ENCODE results near the gene VSTM2L.

The VSTM2L gene

DNA sequence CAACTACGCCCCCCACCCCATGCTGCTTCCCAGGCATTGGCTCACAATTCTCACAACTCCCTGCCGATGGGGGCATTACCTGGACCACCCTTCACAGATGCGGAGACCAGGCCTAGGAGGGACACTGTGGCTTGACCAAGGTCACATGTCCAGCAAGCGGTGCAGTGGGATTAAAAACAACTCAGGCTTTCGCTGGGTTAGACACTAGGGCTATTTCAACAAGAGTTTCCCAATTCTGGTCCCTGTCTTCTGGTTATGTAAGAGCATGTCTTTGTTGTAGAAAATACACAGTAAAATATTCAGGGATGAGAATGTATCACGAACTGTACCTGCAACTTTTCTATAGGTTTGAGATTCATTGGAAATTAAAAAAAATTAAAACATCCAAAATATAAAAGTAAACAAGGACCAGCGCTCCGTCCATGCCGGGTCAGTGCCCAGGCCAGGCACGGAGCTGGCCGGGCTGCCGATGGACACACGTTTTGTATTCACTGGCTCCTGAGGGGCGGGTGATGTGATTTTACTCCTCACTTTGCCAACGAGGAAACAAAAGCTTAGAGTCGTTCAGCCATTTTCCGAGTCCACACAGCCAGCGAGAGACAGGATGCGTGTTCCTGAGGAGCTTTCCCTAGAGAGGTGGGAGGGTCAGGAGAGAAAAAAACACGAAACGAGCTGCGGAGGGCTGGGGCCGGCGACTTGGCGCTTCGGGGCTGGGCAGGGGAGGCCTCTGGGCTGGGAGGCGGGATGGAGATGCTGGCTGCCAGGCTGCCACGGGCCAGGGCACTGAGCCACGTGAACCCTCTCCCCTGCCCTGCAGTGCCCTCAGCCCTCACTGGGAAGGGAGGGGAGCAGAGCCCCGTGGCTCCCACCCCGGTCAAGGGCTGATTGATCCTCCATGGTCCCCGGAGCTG lies 17.1 kb upstream of the VSTM2L start:
- no CpG with 5 or more reads among the region's 32 CpGs for WGBS (ENCODE audit: extremely low coverage, insufficient coverage, insufficient read length)
- no peak overlapping the region for H3K18ac ChIP-seq (ENCODE audit: low read length)
- H2AFZ ChIP-seq (ENCODE audit: insufficient read depth, low read length, poor library complexity): no peak overlapping the region
- no peaks in the 10 kb centered on the region for H3K27me3 ChIP-seq (ENCODE audit: insufficient read depth, low read length)
- H2BK120ac ChIP-seq (ENCODE audit: insufficient read depth, low read length, poor library complexity): no peak overlapping the region
- no peak overlapping the region for H3K4me3 ChIP-seq (ENCODE audit: low read depth, low read length)
- H3K9ac ChIP-seq (ENCODE audit: low read length): no peak overlapping the region
- H3K23ac ChIP-seq (ENCODE audit: low read length): no peak overlapping the region
- no peak overlapping the region for H3K4me2 ChIP-seq (ENCODE audit: low read length)
- no peaks in the 10 kb centered on the region for H3K4me1 ChIP-seq (ENCODE audit: control insufficient read depth in 1 of 2, insufficient read depth in 2 of 2, low read length in 2 of 2)
- no peak overlapping the region for H3K27ac ChIP-seq (ENCODE audit: low read depth, low read length)
- H3K14ac ChIP-seq (ENCODE audit: low read length): no peak overlapping the region
- DNase-seq: no peak
- H3K79me2 ChIP-seq (ENCODE audit: control insufficient read depth, insufficient read depth, low read length, poor library complexity): no peaks in the 10 kb centered on the region
- no peak overlapping the region for H2BK5ac ChIP-seq (ENCODE audit: low read depth, low read length, poor library complexity)
- H4K8ac ChIP-seq (ENCODE audit: low read depth, low read length): no peak overlapping the region
- H3K4ac ChIP-seq (ENCODE audit: low read depth, low read length): no peak overlapping the region
- no peak overlapping the region for H2BK12ac ChIP-seq (ENCODE audit: low read length)
- H3K9me3 ChIP-seq (ENCODE audit: insufficient read depth, low read depth, low read length): peaks cover 2% of the 10 kb centered on the region
- no peak overlapping the region for H4K91ac ChIP-seq (ENCODE audit: low read depth, low read length)
- H3K36me3 ChIP-seq (ENCODE audit: control insufficient read depth in 1 of 2, insufficient read depth in 2 of 2, low read length in 2 of 2): no peaks in the 10 kb centered on the region
- H2AK5ac ChIP-seq (ENCODE audit: low read length): no peak overlapping the region
- H4K12ac ChIP-seq (ENCODE audit: low read depth, low read length): no peak overlapping the region
- H3K79me1 ChIP-seq (ENCODE audit: low read length): no peaks in the 10 kb centered on the region

DNA sequence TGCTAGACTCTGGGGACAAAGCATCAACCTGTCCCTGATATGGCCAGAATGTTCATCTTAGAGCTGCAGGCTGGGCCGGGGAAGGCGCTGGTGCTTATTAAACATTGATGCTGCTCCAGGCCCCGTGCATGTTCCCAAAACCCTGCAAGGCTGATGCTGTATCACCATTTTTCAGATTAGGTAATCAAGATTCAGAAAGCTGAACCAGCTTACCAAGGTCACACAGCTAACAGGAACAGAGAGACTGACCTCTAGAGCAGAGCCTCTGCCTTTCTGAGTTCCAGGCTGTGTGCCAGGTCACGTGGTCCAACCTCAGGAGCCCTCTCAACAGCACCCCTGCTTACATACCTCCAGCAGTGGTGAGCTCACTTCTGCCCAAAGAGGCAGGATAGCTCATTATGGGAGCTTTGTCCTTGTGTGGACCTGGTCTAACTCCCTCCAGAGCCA lies 16.1 kb upstream of the VSTM2L start:
- Histone ChIP-seq H3K36me3 (ENCODE audit: control insufficient read depth in 1 of 2, insufficient read depth in 2 of 2, low read length in 2 of 2) (no peaks in the 10 kb centered on the region), H4K8ac (ENCODE audit: low read depth, low read length) (no peak overlapping the region), H4K91ac (ENCODE audit: low read depth, low read length) (no peak overlapping the region), H3K4me2 (ENCODE audit: low read length) (no peak overlapping the region), H4K12ac (ENCODE audit: low read depth, low read length) (no peak overlapping the region), H3K9me3 (ENCODE audit: insufficient read depth, low read depth, low read length) (peaks cover 2% of the 10 kb centered on the region), H3K9ac (ENCODE audit: low read length) (no peak overlapping the region), H3K14ac (ENCODE audit: low read length) (no peak overlapping the region), H3K79me1 (ENCODE audit: low read length) (no peaks in the 10 kb centered on the region), H3K4me1 (ENCODE audit: control insufficient read depth in 1 of 2, insufficient read depth in 2 of 2, low read length in 2 of 2) (no peaks in the 10 kb centered on the region), H3K27ac (ENCODE audit: low read depth, low read length) (no peak overlapping the region), H3K18ac (ENCODE audit: low read length) (no peak overlapping the region), H2BK12ac (ENCODE audit: low read length) (no peak overlapping the region), H2BK5ac (ENCODE audit: low read depth, low read length, poor library complexity) (no peak overlapping the region), H3K27me3 (ENCODE audit: insufficient read depth, low read length) (no peaks in the 10 kb centered on the region), H3K4me3 (ENCODE audit: low read depth, low read length) (no peak overlapping the region), H3K23ac (ENCODE audit: low read length) (no peak overlapping the region), H2BK120ac (ENCODE audit: insufficient read depth, low read length, poor library complexity) (no peak overlapping the region), H2AFZ (ENCODE audit: insufficient read depth, low read length, poor library complexity) (no peak overlapping the region), H3K4ac (ENCODE audit: low read depth, low read length) (no peak overlapping the region), H3K79me2 (ENCODE audit: control insufficient read depth, insufficient read depth, low read length, poor library complexity) (no peaks in the 10 kb centered on the region), H2AK5ac (ENCODE audit: low read length) (no peak overlapping the region)
- no CpG with 5 or more reads among the region's 4 CpGs for WGBS (ENCODE audit: extremely low coverage, insufficient coverage, insufficient read length)
- no peak for DNase-seq

DNA sequence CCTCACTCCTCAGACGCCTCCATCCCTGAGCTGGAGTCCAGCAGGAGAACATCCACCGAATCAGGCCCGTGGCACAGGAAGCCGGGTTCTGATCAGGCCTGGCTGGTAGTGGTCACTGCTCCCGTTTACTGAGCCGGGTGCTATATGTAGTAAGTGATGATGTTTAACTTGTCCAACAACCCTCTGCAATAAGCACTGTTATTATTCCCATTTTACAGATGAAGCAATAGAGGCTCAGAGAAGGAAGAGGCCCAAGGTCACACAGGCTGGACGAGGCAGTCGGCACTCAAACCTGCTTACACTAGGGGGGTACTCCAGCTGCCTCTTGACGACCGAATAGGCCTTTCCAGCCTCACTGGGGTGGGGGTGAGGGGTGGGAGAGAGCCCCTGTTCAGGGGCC lies 14.3 kb upstream of the VSTM2L start:
- Histone ChIP-seq H3K9ac (ENCODE audit: low read length) (no peak overlapping the region), H3K14ac (ENCODE audit: low read length) (no peak overlapping the region), H3K4me1 (ENCODE audit: control insufficient read depth in 1 of 2, insufficient read depth in 2 of 2, low read length in 2 of 2) (no peaks in the 10 kb centered on the region), H3K79me2 (ENCODE audit: control insufficient read depth, insufficient read depth, low read length, poor library complexity) (no peaks in the 10 kb centered on the region), H3K36me3 (ENCODE audit: control insufficient read depth in 1 of 2, insufficient read depth in 2 of 2, low read length in 2 of 2) (no peaks in the 10 kb centered on the region), H2BK12ac (ENCODE audit: low read length) (no peak overlapping the region), H2BK120ac (ENCODE audit: insufficient read depth, low read length, poor library complexity) (no peak overlapping the region), H2AFZ (ENCODE audit: insufficient read depth, low read length, poor library complexity) (no peak overlapping the region), H3K18ac (ENCODE audit: low read length) (no peak overlapping the region), H3K4me3 (ENCODE audit: low read depth, low read length) (no peak overlapping the region), H3K27me3 (ENCODE audit: insufficient read depth, low read length) (no peaks in the 10 kb centered on the region), H3K4me2 (ENCODE audit: low read length) (no peak overlapping the region), H3K9me3 (ENCODE audit: insufficient read depth, low read depth, low read length) (peaks cover 2% of the 10 kb centered on the region), H3K4ac (ENCODE audit: low read depth, low read length) (no peak overlapping the region), H4K91ac (ENCODE audit: low read depth, low read length) (no peak overlapping the region), H3K27ac (ENCODE audit: low read depth, low read length) (no peak overlapping the region), H2BK5ac (ENCODE audit: low read depth, low read length, poor library complexity) (no peak overlapping the region), H3K79me1 (ENCODE audit: low read length) (no peaks in the 10 kb centered on the region), H2AK5ac (ENCODE audit: low read length) (no peak overlapping the region), H4K12ac (ENCODE audit: low read depth, low read length) (no peak overlapping the region), H4K8ac (ENCODE audit: low read depth, low read length) (no peak overlapping the region), H3K23ac (ENCODE audit: low read length) (no peak overlapping the region)
- no peak for DNase-seq
- WGBS (ENCODE audit: extremely low coverage, insufficient coverage, insufficient read length): no CpG with 5 or more reads among the region's 10 CpGs

DNA sequence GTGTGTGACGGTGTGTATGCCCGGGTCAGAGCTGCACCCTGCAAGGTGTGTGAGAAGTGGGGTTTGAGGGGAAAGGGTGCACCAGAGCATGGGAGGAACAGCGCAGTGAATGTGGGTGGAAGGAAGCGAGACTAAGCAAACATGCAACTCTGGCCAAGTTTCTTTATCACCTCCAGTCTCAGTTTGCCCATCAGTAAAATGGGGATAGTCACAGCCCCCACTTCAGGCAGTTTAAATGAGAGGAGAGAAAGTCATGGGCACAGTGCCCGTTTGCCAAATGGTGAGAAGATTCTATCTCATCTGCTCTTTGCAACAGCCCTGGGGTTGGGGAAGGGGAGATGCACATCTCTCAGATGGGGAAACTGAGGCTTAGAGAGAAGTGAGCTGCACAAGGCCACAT lies 12.8 kb upstream of the VSTM2L start:
- no peaks in the 10 kb centered on the region for H3K79me1 ChIP-seq (ENCODE audit: low read length)
- H3K4me2 ChIP-seq (ENCODE audit: low read length): no peak overlapping the region
- no peak overlapping the region for H2AK5ac ChIP-seq (ENCODE audit: low read length)
- H3K18ac ChIP-seq (ENCODE audit: low read length): no peak overlapping the region
- no peak overlapping the region for H3K4ac ChIP-seq (ENCODE audit: low read depth, low read length)
- H3K27ac ChIP-seq (ENCODE audit: low read depth, low read length): no peak overlapping the region
- no peak overlapping the region for H3K4me3 ChIP-seq (ENCODE audit: low read depth, low read length)
- H3K9me3 ChIP-seq (ENCODE audit: insufficient read depth, low read depth, low read length): peaks cover 2% of the 10 kb centered on the region
- no peak overlapping the region for H3K23ac ChIP-seq (ENCODE audit: low read length)
- no peak overlapping the region for H3K14ac ChIP-seq (ENCODE audit: low read length)
- H3K4me1 ChIP-seq (ENCODE audit: control insufficient read depth in 1 of 2, insufficient read depth in 2 of 2, low read length in 2 of 2): no peaks in the 10 kb centered on the region
- H3K79me2 ChIP-seq (ENCODE audit: control insufficient read depth, insufficient read depth, low read length, poor library complexity): no peaks in the 10 kb centered on the region
- no CpG with 5 or more reads among the region's 5 CpGs for WGBS (ENCODE audit: extremely low coverage, insufficient coverage, insufficient read length)
- H2BK12ac ChIP-seq (ENCODE audit: low read length): no peak overlapping the region
- H4K12ac ChIP-seq (ENCODE audit: low read depth, low read length): no peak overlapping the region
- no peak overlapping the region for H2BK120ac ChIP-seq (ENCODE audit: insufficient read depth, low read length, poor library complexity)
- no peaks in the 10 kb centered on the region for H3K36me3 ChIP-seq (ENCODE audit: control insufficient read depth in 1 of 2, insufficient read depth in 2 of 2, low read length in 2 of 2)
- H2AFZ ChIP-seq (ENCODE audit: insufficient read depth, low read length, poor library complexity): no peak overlapping the region
- no peaks in the 10 kb centered on the region for H3K27me3 ChIP-seq (ENCODE audit: insufficient read depth, low read length)
- H3K9ac ChIP-seq (ENCODE audit: low read length): no peak overlapping the region
- H2BK5ac ChIP-seq (ENCODE audit: low read depth, low read length, poor library complexity): no peak overlapping the region
- H4K8ac ChIP-seq (ENCODE audit: low read depth, low read length): no peak overlapping the region
- H4K91ac ChIP-seq (ENCODE audit: low read depth, low read length): no peak overlapping the region
- DNase-seq: no peak
